AG10803 (cell line): ENCODE measurements around the gene RSRC1.

ENCODE experiments used
- DNase-seq: peaks from one replicate; pipeline ENCODE4 v3.0.0; 2010; ENCODE audit warnings: low read depth
- H3K4me3 ChIP-seq: 2 replicates; pipeline ENCODE4 v1.5.1; 2011; ENCODE audit warnings: mild to moderate bottlenecking, low read length, control low read depth
- TF ChIP-seq, protein P1 (sequence below): conservative IDR thresholded peaks from 2 replicates; pipeline ENCODE4 v1.5.1; 2011; ENCODE audit warnings: mild to moderate bottlenecking, low read length, control low read depth, inconsistent platforms

Gene RSRC1

DNA sequence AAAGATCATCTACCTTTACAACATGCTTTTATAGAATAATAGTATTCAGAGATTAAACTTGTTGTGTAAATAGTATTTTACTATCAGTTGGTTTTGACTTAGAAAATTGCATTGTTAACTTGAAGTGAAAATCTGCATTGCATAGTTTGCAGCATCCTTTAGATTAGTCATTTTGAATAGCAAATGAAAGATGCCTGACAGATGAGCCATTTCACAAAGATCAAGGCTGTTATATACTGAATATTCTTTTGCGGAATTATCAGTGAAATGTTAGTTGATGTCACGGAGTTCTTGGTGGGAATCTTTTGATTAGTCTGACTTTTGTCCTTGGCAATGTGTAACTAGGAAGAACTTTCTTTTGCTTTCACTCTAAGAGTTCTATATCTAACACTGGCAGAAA, 24.5 kb downstream of the RSRC1 start:
- H3K4me3 ChIP-seq: no peak overlapping the region
- TF ChIP-seq, protein P1, sequence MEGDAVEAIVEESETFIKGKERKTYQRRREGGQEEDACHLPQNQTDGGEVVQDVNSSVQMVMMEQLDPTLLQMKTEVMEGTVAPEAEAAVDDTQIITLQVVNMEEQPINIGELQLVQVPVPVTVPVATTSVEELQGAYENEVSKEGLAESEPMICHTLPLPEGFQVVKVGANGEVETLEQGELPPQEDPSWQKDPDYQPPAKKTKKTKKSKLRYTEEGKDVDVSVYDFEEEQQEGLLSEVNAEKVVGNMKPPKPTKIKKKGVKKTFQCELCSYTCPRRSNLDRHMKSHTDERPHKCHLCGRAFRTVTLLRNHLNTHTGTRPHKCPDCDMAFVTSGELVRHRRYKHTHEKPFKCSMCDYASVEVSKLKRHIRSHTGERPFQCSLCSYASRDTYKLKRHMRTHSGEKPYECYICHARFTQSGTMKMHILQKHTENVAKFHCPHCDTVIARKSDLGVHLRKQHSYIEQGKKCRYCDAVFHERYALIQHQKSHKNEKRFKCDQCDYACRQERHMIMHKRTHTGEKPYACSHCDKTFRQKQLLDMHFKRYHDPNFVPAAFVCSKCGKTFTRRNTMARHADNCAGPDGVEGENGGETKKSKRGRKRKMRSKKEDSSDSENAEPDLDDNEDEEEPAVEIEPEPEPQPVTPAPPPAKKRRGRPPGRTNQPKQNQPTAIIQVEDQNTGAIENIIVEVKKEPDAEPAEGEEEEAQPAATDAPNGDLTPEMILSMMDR: no peak
- no peak for DNase-seq

DNA sequence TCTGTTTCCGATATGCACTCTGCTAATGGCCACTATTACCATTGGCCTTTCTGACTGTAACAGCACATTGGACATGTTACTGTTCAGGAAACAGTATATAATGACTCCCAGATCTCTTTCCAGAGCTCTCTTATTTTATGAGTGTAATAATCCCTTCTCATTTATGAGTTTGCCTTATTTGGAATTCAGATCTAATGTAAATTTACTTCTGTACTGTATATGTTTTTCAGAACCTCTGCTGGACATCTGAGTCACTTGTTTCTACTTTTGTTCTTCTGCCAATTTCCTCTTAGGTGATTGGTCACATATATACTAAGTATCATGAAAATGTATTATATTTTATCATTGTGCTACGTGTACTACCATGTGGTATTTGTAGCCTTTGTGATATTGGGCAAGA, 30.5 kb downstream of the RSRC1 start:
- TF ChIP-seq, protein P1: no peak
- H3K4me3 ChIP-seq: no peak overlapping the region
- DNase-seq: no peak

DNA sequence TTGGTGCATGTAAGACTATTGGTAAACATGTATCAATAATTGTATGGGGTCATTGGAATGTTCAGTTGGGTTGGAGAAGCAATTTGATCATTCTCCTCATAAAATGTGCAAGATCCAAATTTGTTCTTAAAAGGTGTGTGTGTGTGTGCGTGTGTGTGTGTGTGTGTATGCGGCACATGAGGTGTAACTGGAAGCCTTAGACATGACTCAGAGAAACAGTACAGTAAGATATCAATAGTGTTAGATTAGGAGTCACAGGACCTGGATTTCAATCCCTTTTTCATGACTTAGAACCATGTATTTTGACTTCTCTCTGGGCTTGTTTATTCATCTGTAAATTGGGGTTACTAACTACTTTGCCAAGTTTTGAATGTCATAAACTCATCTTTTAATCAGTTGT, 38.3 kb downstream of the RSRC1 start:
- DNase-seq: no peak
- TF ChIP-seq, protein P1: no peak
- no peak overlapping the region for H3K4me3 ChIP-seq

DNA sequence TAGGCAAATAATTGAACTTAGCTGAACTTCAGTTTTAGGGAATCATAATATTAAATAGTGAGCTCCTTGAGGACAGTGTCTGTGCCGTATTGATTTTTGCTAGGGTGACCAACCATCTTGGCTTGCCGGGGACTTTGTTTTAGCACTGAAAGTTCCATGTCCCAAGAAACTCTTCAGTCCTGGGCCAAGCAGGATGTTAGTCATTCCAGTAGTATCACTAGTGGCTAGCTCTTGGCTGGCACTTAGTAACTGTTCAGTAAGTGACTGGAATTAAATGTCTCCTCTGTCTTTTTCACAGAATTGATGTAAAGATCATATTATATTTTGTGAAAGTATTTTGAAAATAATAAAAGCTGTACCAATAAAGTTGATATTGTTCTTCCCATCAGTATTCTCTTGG, 42.3 kb downstream of the RSRC1 start:
- peak; percentile 59 for DNase-seq

DNA sequence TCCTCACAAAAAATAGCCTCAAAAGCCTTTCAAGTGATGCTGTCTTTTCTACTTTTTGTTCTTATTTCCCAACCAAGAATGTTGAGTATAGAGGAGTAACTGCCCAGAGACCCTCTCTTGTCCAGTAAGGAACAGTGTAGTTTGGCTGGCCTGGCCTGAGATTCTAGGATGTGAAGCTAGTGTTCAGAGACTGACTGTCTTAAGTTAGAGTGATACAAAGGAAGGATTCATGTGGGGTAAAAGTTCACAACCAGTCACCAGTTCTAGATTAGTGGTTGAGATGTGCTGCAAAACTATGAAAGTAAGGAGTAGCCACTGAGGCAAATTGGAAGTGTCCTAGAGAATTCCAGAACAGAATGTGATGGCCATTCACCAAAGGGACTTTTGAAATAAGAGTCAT, 49.1 kb downstream of the RSRC1 start:
- no peak for DNase-seq
- TF ChIP-seq, protein P1: no peak
- no peak overlapping the region for H3K4me3 ChIP-seq

More for the DNA sequence above, 42.3 kb downstream of the RSRC1 start:
- no peak overlapping the region for H3K4me3 ChIP-seq
- TF ChIP-seq, protein P1: no peak

DNA sequence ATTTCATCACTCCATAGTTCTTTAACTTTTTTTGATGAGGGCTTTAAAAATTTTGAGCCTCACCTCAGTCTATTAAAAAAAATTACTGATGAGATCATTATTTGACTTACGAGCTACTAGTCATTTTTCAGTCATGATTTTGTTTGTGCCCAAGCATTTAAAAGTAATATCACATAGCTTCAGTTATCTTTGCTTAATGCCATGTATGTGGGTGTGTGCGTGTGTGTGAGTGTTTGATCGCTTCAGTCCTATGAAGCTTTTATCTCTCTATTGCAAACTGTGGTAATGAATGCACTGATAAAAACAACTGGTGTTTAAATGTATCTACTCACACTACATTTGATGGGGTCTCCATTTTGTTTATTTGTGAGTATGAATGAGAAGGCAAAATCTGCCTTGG, 49.8 kb downstream of the RSRC1 start:
- TF ChIP-seq, protein P1: no peak
- DNase-seq: no peak
- H3K4me3 ChIP-seq: no peak overlapping the region

DNA sequence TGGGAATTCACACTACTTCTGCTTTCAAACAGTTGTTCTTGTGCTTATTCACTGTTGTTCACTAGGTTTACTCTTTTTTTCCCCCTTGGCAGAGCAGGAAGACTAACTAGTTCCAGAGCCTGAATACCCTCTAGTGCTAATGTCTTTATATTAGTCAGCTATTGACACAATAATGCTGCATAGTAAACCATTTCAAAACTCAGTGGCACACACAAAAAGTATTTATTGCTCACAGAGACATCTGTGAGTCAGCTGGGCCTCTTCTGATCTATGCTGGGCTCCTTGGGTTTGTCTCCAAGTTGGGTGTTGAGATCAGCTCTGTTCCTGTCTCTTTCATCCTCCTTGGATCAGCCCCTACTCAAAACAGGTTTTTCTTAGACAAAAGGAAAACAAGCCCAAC, 51.1 kb downstream of the RSRC1 start:
- DNase-seq: peak; percentile 91
- no peak overlapping the region for H3K4me3 ChIP-seq
- TF ChIP-seq, protein P1: no peak
